HG02943 (cell line): ENCODE results near the gene CHST9.
"Not testable (repeated sequence)": the region's sequence is repeated elsewhere in the genome, so short reads cannot be mapped to it uniquely, and the experiment has no call there.

Experiments used
- ATAC-seq: cut with Tn5 transposase; IDR thresholded peaks from one replicate; pipeline ENCODE4 v1.9.1; 2021; ENCODE audit warnings: mild to moderate bottlenecking, low read depth, moderate library complexity; ENCODE audit not compliant: unreplicated experiment

The CHST9 gene

DNA sequence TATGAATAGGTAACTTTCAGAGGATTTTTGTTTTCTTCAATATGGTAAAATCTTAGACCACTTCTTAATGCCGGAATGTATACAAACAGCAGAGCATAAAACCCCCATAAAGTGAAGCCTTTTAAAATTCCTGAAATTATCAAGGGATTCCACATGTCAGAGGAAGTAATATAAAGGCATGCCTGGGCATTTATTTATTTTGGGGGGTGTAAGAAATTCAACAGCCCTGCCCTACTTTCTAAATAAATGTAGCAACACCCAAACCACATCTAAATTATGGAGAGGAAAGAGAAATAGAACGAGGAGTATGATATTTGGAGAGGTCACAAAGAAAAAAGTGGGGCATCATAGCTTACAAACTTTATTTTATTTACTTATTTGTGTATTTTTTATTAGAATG is 9.9 kb downstream of the CHST9 start:
- ATAC-seq, result no peak

- ATAC-seq, result no peak
Observed at GRCh38 chr18:27171993-27172392, 13.1 kb downstream of the CHST9 start.

- no peak for ATAC-seq
Observed at GRCh38 chr18:27165412-27165811, 19.7 kb downstream of the CHST9 start.

GRCh38 chr18:27164905-27165304 is 20.2 kb downstream of the CHST9 start:
- no peak for ATAC-seq

- ATAC-seq, result not testable (repeated sequence)
Observed at GRCh38 chr18:27163197-27163716, 21.9 kb downstream of the CHST9 start.

- not testable (repeated sequence) for ATAC-seq
Observed at GRCh38 chr18:27149240-27149639, 35.9 kb downstream of the CHST9 start.

GRCh38 chr18:27144672-27145071 is 40.4 kb downstream of the CHST9 start:
- no peak for ATAC-seq

DNA sequence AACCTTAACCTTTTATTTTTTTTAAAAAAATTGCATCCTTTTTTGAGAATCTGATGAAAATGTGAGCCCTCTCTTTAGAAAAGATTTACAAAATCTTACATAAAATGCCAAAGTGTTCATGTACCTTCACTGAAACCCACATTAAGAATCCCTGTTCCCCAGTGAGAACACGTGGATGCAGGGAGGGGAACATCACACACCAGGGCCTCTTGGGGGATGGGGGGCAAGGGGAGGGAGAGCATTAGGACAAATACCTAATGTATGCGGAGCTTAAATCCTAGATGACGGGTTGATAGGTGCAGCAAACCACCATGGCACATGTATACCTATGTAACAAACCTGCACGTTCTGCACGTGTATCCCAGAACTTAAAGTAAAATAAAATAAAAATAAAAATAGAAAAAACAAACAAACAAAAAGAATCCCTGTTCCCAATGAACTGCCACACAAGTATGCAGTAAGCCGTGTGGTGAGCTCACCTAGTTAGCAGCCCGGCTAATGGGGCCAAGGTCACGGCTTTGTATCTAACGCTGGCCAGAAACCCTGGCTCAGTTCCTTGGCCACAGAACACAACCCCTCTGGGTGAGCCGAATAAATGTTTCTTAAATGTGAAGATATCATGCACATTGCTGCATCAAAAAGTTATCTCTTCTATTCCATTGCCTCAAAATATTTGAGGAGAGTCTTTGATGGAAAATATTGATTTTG is 41.4 kb downstream of the CHST9 start:
- ATAC-seq, result no peak

GRCh38 chr18:27142891-27143290 is 42.2 kb downstream of the CHST9 start:
- ATAC-seq, result no peak

DNA sequence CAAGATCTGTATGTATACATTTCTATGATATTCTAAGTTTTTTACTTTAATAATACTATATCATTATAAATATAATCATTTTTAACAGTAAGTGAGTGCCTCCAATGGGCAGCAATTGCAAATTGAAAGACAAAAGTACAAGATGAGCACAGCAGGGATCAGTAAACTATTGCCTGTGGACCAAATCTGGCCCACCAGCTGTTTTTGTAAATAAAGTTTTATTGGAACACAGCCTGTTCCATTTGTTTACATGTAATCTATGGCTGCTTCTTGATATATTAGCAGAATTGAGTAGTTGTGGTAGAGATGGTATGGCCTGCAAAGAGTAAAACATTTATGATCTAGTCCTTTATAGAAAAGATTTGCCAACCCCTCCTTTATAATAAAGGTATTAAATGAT is 43.2 kb downstream of the CHST9 start:
- ATAC-seq, result no peak

GRCh38 chr18:27138079-27138478 is 47.0 kb downstream of the CHST9 start:
- ATAC-seq, result no peak

DNA sequence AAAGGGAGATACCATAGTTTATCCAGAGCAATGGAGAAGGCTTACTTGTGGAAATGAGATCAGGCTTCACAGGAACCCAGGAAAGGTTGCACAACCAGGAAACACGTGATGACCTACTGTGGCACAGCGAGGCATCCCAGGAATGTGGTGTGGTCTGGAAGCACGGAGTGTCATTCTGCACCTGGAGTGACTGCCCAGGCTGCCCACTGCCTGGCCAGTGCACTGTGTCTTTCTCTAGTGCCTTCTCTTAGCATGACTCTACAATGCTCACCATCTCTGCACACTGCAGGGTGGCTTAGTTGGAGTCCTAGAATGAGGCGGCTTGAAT is 48.9 kb downstream of the CHST9 start:
- ATAC-seq, result no peak

- no peak for ATAC-seq
Observed at GRCh38 chr18:27135504-27136207, 49.5 kb downstream of the CHST9 start.

GRCh38 chr18:27130065-27130630 is 55.0 kb downstream of the CHST9 start:
- no peak for ATAC-seq

DNA sequence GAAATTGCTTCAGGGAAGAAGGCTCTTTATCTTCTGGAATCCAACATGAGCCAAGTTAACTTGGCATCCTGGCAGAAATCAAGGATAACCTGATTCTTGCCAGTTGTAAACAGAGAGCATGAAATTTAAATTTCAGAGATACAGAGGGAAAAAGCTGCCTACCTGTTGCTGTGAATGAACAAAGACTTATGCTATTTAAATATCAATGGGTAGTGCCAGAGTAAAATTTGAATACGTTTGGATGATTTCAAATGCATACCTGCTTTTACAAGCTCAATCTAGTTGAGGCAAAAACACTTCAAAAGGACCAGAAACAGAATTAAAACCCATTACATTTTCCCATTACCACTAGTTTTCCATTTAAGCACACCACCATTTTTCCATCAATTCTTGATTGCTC is 60.9 kb downstream of the CHST9 start:
- no peak for ATAC-seq

- no peak for ATAC-seq
Observed at GRCh38 chr18:27121108-27121507, 64.0 kb downstream of the CHST9 start.

GRCh38 chr18:27120246-27120645 is 64.9 kb downstream of the CHST9 start:
- ATAC-seq, result no peak

GRCh38 chr18:27118973-27119372 is 66.1 kb downstream of the CHST9 start:
- ATAC-seq, result no peak

- ATAC-seq, result no peak
Observed at GRCh38 chr18:27114842-27115241, 70.3 kb downstream of the CHST9 start.

DNA sequence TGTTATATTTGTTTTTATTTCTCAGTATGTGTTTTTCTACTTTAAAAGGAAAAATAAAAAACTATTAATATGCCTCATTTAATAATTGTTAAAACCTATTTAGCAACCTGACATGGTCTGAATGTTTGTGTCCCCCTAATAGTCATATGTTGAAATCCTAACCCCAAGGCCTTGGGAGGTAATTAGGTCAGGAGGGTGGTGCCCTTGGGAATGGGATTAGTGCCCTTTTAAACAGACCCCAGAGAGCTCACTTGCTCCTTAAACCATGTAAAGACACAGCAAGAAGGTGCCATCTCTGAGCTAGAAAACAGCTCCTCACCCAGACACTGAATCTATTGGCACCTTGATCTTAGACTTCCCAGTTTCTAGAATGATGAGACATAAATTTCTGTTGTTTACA is 71.8 kb downstream of the CHST9 start:
- no peak for ATAC-seq

DNA sequence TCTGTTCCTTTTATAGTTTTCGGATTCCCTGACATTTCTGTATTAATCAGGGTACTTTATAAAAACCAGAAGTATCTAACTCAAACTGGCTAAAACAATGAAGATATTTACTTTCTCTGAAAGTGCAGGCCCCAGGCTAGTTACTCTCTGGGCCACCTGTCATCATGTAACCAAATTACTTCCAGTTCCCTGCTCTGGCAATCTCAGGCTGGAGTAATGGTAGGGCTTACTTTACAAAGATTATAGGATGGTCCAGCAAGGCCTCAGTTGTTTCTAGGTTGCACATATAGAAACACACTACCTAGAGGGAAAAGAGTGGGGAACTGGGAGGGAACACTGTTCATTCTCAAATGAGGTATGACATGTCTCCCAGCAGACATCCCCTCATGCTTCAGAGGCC is 74.8 kb downstream of the CHST9 start:
- ATAC-seq, result no peak

DNA sequence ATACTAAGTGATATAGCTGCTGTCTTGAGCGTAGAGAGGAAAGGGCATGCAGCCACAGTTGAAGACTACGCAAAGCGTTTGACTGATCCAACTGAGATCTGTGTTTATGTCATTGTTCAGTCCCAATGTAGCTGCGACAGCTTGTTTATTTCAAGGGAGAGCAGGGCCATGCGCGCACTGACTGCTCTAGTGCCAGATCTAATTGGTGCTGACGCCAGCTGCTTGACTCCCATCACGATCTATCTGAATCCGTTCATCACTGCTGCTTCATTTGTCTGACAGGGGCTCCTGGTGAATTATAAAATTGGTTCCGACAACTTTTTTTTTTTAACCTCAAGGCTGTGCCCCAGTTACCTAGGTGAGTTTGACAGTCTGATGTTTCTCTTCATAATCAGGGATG is 75.7 kb downstream of the CHST9 start:
- no peak for ATAC-seq
